Activated T-cell treated with anti-CD3 and anti-CD28 coated beads for 1 hour (primary cell): ENCODE data around the gene DCAF12.

Experiments used
- DNase-seq: peaks from one replicate; pipeline ENCODE4 v3.0.0-alpha.2; 2020; ENCODE audit warnings: low read depth

The DCAF12 gene

DNA sequence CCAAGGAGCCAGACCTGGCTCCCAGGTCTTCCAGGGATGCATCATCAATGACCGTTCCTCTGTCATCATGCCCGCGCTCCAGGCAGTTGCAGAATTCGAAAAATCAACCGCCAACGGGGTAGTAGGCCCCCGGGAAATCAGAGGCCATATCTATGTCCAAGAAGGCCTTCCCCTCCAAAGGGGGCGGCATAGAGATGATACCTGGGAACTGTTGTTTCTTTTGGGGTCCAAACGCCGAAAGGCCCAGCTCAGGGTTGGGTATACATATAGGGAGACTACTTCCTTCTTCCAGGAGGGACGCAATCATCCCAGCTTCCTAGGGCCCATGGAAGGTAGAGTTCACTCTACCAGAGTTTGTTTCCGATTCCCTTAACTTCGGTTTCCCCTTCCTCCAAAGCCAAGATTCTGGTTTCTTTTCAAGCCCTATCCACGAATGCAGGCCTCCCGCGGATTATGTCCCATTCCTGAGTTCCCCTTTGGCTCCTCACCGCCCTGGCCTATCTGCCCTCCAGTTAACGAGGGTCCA, 754 bp downstream of the DCAF12 start:
- no peak for DNase-seq

DNA sequence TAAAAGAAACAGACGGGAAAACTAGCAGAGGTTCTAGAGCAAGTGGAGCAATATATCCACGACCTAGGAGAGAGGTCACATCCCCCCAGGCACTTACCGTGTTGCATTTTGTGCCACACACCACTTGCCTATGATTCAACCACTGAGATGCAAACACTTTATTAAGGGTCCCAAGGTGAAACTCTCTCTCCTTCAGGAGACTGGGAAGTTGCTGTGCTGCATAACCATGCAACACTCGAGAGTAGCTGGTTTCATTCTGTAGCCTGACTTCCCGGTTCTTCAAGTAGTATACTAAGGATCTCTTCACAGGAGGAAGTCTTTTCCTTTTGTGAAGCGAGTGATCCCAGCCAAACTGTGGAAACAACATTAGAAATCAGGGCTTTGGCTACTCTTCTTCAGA, 1.6 kb downstream of the DCAF12 start:
- DNase-seq: no peak

DNA sequence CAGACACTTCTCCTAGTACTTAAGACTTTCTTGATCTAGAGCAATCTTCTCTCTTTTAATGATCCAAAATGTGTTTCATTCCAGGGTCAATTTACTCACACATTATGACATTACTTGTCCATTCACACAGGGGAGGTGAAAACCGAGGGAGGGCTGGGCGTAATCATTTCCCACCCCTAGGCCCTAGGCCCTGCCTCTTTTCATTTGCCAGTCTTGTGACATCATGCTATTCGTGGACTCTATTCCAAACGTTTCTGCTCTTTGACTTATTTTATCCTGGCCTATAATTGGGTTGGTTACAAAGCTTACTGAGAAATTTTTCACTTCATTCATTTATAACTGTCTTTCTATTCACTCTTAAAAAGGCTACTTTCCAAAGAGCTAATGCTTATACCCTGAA, 2.4 kb downstream of the DCAF12 start:
- DNase-seq: no peak

- DNase-seq: no peak
These were observed 2.8 kb downstream of the DCAF12 start for GRCh38 chr9:34123682-34124081.

DNA sequence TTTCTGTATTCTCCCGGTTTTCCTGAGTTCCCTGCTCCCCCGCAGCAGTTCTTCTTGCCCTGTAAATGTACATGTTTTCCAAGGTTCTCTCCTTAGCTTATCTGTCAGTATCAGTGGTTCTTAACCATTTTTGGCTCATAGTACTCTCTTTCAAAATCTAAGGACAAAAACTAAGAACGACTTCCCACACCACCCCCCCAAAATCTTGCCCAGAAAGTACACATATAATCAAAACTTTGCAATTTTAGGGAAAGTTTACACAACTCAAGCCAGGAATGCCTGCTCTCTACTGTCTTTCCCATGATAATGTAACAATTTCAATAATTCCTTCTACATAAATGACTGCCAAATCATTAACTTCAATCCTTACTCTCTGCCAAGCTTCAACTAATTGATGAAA, 4.5 kb downstream of the DCAF12 start:
- no peak for DNase-seq

DNA sequence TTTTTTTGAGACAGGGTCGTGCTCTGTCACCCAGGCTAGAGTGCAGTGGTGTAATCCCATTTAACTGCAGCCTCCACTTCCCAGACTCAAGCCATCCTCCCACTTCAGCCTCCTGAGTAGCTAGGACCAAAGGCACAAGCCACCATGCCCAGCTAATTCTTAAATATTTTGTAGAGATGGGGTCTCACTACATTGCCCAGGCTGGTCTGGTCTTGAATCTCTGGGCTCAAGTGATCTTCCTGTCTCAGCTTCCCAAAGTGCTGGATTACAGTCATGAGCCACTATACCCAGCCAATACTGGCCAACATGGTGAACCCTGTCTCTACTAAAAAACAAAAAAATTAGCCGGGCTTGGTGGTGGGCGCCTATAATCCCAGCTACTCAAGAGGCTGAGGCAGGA, 6.8 kb downstream of the DCAF12 start:
- DNase-seq: no peak

DNA sequence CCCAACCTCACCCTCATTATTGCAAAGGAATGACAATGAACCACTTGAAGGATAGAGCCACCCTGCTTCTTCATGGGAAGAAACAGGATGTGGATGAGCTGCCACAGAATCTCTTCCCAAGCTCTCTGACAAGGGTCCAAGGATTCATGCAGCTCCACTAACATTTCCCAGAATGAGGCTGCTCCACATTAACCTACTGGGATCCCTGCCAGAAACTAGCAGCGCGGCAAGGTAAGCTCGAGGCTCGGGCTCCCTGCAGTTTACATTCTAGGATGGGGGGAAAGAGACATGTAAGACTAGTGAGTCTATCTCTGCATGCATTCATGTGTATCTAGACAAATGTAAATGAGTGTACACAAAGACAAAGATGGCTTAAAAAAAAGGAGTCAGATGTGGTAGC, 12.1 kb downstream of the DCAF12 start:
- no peak for DNase-seq

- DNase-seq: no peak
These were observed 20.4 kb downstream of the DCAF12 start for GRCh38 chr9:34106110-34106509.

DNA sequence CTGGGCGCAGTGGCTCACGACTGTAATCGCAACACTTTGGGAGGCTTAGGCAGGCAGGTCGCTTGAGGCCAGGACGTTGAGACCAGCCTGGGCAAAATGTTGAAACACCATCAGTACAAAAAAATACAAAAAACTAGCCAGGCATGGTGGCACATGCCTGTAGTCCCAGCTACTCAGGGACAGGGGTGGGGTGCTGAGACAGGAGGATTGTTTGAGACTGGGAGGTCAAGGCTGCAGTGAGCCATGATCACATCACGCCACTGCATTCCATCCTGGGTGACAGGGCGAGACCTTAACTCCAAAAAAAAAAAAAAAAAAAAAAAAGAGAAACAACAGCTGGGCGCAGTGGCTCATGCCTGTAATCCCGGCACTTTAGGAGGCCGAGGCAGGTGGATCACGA, 23.7 kb downstream of the DCAF12 start:
- no peak for DNase-seq

DNA sequence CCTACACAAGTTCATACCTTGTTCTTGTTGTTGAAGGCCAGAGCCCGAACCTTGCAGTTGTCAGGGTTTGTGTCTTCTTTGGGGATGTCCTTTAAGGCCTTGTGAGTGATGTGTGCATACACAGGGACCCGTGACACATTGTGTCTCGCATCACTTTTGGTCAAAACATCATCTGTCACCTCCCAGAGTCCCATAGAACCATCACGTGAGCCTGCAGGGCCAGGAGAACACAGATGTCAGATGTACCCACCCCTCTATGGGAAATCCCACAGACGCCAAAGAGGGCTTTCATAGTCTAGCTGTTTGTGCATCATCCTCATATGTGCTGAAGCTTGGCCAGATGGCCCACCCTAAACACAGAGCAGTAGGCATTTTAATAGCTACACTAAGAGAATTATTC, 28.2 kb downstream of the DCAF12 start:
- DNase-seq: no peak

GRCh38 chr9:34097865-34098264, 28.6 kb downstream of the DCAF12 start:
- no peak for DNase-seq

GRCh38 chr9:34096751-34097150, 29.7 kb downstream of the DCAF12 start:
- DNase-seq: no peak

DNA sequence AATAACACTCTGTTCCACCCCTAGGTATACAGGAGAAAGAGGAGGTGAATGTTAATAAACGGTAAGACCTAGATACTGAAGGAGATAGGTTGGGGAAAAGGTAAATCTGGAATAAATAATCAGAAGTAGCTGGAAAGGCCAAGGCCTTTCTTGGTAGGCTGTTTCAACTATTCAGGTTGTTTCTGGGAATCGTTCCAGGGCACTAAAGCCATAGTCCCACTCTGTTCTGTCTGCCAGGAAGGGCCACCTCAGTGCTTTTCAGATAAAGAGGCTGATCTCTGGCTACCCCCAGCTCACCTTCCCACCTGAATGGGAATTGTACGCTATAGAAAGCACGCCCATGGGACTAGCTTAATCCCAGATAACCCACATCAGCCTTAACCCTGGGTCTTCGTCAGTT, 32.9 kb downstream of the DCAF12 start:
- DNase-seq: no peak

DNA sequence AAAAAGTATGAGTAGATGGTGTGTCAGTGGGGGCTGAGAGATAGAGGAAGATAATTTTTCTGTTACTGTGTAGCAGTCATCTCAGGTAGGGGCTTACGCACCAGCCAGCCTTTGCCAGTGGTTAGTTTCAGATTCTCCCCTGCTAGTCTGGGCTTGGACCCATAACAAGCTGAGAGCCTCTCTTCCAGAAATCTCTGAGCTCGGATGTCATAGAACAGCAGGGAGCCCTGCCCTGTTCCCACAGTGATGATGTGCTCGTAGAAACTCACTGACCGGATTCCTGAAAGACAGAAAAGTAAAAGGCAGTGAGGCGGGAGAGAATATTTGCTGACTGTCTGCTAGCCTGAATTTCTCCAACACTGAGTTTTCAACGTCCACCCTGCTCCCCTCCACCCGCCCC, 37.2 kb downstream of the DCAF12 start:
- no peak for DNase-seq

GRCh38 chr9:34087370-34087769, 39.1 kb downstream of the DCAF12 start:
- DNase-seq: no peak

- no peak for DNase-seq
These were observed 39.6 kb downstream of the DCAF12 start for GRCh38 chr9:34086864-34087263.

DNA sequence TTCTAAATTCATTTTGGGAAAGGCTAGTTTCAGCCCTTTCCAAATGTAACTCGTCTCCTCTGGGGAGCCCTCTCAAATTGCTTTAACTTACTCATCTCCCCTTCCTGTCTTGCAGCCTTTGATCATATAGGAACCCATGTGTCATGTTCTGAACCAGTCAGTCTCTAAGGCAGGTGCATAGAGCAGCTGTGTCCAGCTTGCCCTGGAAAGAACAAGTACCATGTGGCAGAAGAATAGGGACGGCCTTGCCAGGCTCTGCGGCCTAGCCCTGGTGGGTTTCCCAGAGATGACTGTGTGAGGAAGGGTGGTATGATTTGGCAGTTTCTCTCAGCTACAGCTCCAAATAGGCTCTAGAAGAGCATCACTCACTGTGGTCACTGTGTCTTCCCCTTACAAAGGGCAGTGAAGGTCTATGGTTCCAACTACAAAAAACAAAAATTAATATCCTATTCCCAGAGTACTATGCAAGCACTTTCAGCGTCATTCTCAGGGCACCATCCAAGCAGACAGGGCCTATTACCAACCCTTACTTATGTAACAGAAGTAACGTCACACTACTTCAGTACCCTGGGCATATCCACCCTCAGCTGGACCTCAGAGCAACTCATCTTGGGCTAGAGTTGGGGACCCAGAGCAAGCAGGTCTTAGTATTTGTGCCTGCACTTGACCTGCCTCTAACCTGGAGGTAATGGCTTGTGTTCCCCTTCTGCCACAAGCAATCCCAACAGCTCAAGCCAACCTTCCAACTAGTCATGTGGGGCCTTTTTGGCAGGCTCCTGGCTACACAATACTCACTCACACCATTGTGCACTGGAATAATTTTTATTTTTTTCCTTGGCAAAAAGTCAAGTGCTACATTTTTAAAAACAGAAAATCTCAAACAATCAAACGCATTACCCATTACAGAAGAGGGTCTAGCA, 40.7 kb downstream of the DCAF12 start:
- no peak for DNase-seq

- DNase-seq: no peak
These were observed 41.9 kb downstream of the DCAF12 start for GRCh38 chr9:34084562-34084961.

GRCh38 chr9:34079181-34079580, 47.3 kb downstream of the DCAF12 start:
- no peak for DNase-seq

GRCh38 chr9:34072868-34073590, 53.5 kb downstream of the DCAF12 start:
- no peak for DNase-seq

- DNase-seq: no peak
These were observed 54.1 kb downstream of the DCAF12 start for GRCh38 chr9:34072410-34072809.

- DNase-seq: no peak
These were observed 55.7 kb downstream of the DCAF12 start for GRCh38 chr9:34070606-34071324.

GRCh38 chr9:34069831-34070230, 56.7 kb downstream of the DCAF12 start:
- no peak for DNase-seq
